SK-N-SH treated with all-trans-retinoic acid at 6 μM for 48 hours (cell line): Measurements from ENCODE around the gene CACNB2.

Source experiments
- ATAC-seq: fragments of 200-7000 bp; cut with Tn5 transposase; 3 replicates; pipeline ENCODE4 v1.9.1; 2020; ENCODE audit warnings: mild to moderate bottlenecking, moderate library complexity
- ARNTL ChIP-seq: fragments of 450-650 bp; formaldehyde crosslinking; IDR thresholded peaks from 2 replicates; pipeline ENCODE4 v1.5.0; 2020; ENCODE audit warnings: low read depth, mild to moderate bottlenecking, moderate library complexity, borderline replicate concordance
- BACH2 ChIP-seq: fragments of 250-450 bp; sonication (Bioruptor Pico); IDR thresholded peaks from 2 replicates; pipeline ENCODE4 v1.9.0; 2021; ENCODE audit warnings: mild to moderate bottlenecking, borderline replicate concordance
- CREB5 ChIP-seq: fragments of 250-450 bp; sonication (Bioruptor Pico); IDR thresholded peaks from 2 replicates; pipeline ENCODE4 v1.5.1; 2020; ENCODE audit warnings: low read depth, mild to moderate bottlenecking, moderate library complexity
- CSDC2 ChIP-seq: fragments of 250-450 bp; sonication (Bioruptor Pico); IDR thresholded peaks from 2 replicates; pipeline ENCODE4 v1.5.0; 2020; ENCODE audit warnings: mild to moderate bottlenecking, moderate library complexity
- CSRNP3 ChIP-seq: fragments of 250-450 bp; sonication (Bioruptor Pico); IDR thresholded peaks from 2 replicates; pipeline ENCODE4 v1.5.1; 2021; ENCODE audit warnings: mild to moderate bottlenecking, moderate library complexity
- ESRRG ChIP-seq: fragments of 250-450 bp; sonication (Bioruptor Pico); IDR thresholded peaks from 2 replicates; pipeline ENCODE4 v1.6.1; 2021; ENCODE audit warnings: mild to moderate bottlenecking
- GLIS3 ChIP-seq: fragments of 250-450 bp; sonication (Bioruptor Pico); IDR thresholded peaks from 2 replicates; pipeline ENCODE4 v1.5.0; 2020; ENCODE audit warnings: mild to moderate bottlenecking, moderate library complexity
- ISL1 ChIP-seq: fragments of 250-450 bp; sonication (Bioruptor Pico); IDR thresholded peaks from 2 replicates; pipeline ENCODE4 v2.1.2; 2022; ENCODE audit warnings: mild to moderate bottlenecking, moderate library complexity
- OSR1 ChIP-seq: fragments of 250-450 bp; sonication (Bioruptor Pico); IDR thresholded peaks from 2 replicates; pipeline ENCODE4 v1.8.0; 2022; ENCODE audit warnings: moderate library complexity, mild to moderate bottlenecking, inconsistent platforms
- PATZ1 ChIP-seq: fragments of 250-450 bp; sonication (Bioruptor Pico); IDR thresholded peaks from 2 replicates; pipeline ENCODE4 v1.8.0; 2020; ENCODE audit warnings: mild to moderate bottlenecking, moderate library complexity, borderline replicate concordance
- POU6F1 ChIP-seq: fragments of 250-450 bp; sonication (Bioruptor Pico); IDR thresholded peaks from 2 replicates; pipeline ENCODE4 v1.8.0; 2021; ENCODE audit warnings: low read depth, mild to moderate bottlenecking, moderate library complexity, borderline replicate concordance
- PPARA ChIP-seq: fragments of 250-450 bp; sonication (Bioruptor Pico); IDR thresholded peaks from 2 replicates; pipeline ENCODE4 v1.5.0; 2020; ENCODE audit warnings: mild to moderate bottlenecking, borderline replicate concordance
- RARB ChIP-seq: fragments of 250-450 bp; sonication (Bioruptor Pico); IDR thresholded peaks from 2 replicates; pipeline ENCODE4 v1.8.0; 2021; ENCODE audit warnings: mild to moderate bottlenecking, moderate library complexity
- SNAI2 ChIP-seq: fragments of 250-450 bp; sonication (Bioruptor Pico); IDR thresholded peaks from 2 replicates; pipeline ENCODE4 v1.5.0; 2020; ENCODE audit warnings: mild to moderate bottlenecking, moderate library complexity
- TCF4 ChIP-seq: fragments of 250-450 bp; sonication (Bioruptor Pico); IDR thresholded peaks from 2 replicates; pipeline ENCODE4 v1.8.0; 2021; ENCODE audit warnings: mild to moderate bottlenecking, moderate library complexity, borderline replicate concordance
- TOX ChIP-seq: fragments of 250-450 bp; sonication (Bioruptor Pico); IDR thresholded peaks from 2 replicates; pipeline ENCODE4 v1.8.0; 2021; ENCODE audit warnings: mild to moderate bottlenecking, moderate library complexity, borderline replicate concordance
- ZC3H10 ChIP-seq: fragments of 250-450 bp; sonication (Bioruptor Pico); IDR thresholded peaks from 2 replicates; pipeline ENCODE4 v1.5.1; 2021; ENCODE audit warnings: mild to moderate bottlenecking, moderate library complexity
- ZFP3 ChIP-seq: fragments of 250-450 bp; sonication (Bioruptor Pico); IDR thresholded peaks from 2 replicates; pipeline ENCODE4 v1.5.0; 2020; ENCODE audit warnings: mild to moderate bottlenecking, moderate library complexity
- ZFP30 ChIP-seq: fragments of 450-650 bp; formaldehyde crosslinking; IDR thresholded peaks from 2 replicates; pipeline ENCODE4 v1.5.0; 2022; ENCODE audit warnings: mild to moderate bottlenecking, moderate library complexity
- ZNF565 ChIP-seq: fragments of 450-650 bp; formaldehyde crosslinking; conservative IDR thresholded peaks from 2 replicates; pipeline ENCODE4 v1.5.0; 2020; ENCODE audit warnings: low read depth, mild to moderate bottlenecking, moderate library complexity
- ZNF70 ChIP-seq: fragments of 450-650 bp; formaldehyde crosslinking; IDR thresholded peaks from 2 replicates; pipeline ENCODE4 v1.5.0; 2020; ENCODE audit warnings: mild to moderate bottlenecking, moderate library complexity
- ZNF8 ChIP-seq: fragments of 450-650 bp; formaldehyde crosslinking; IDR thresholded peaks from 2 replicates; pipeline ENCODE4 v1.5.0; 2020; ENCODE audit warnings: mild to moderate bottlenecking, moderate library complexity

CACNB2 gene

GRCh38 chr10:18260310-18260922 lies 120.2 kb downstream of the CACNB2 start:
- ATAC-seq: no peak
- TF ChIP-seq ZFP30 (CRISPR knock-in tag): no peak
- TF ChIP-seq SNAI2 (CRISPR knock-in tag): no peak
- no peak for TF ChIP-seq POU6F1 (CRISPR knock-in tag)
- no peak for TF ChIP-seq GLIS3 (CRISPR knock-in tag)
- TF ChIP-seq CSDC2 (CRISPR knock-in tag): no peak
- TF ChIP-seq ZFP3 (CRISPR knock-in tag): no peak
- TF ChIP-seq ZC3H10: no peak
- TF ChIP-seq ZNF8 (CRISPR knock-in tag): no peak
- TF ChIP-seq PATZ1: no peak

GRCh38 chr10:18261063-18261610 lies 120.9 kb downstream of the CACNB2 start:
- TF ChIP-seq PPARA (CRISPR knock-in tag): no peak
- no peak for TF ChIP-seq ZNF70
- TF ChIP-seq PATZ1: no peak
- no peak for TF ChIP-seq POU6F1 (CRISPR knock-in tag)
- TF ChIP-seq ZNF8 (CRISPR knock-in tag): no peak
- no peak for TF ChIP-seq ZFP30 (CRISPR knock-in tag)
- no peak for ATAC-seq

- ATAC-seq: no peak
- TF ChIP-seq ZC3H10 (no peak), TOX (CRISPR knock-in tag) (no peak), ZFP3 (CRISPR knock-in tag) (no peak), ISL1 (CRISPR knock-in tag) (no peak)
Measured at GRCh38 chr10:18261768-18262231, 121.6 kb downstream of the CACNB2 start.

GRCh38 chr10:18264466-18265050 lies 124.3 kb downstream of the CACNB2 start:
- no peak for ATAC-seq
- TF ChIP-seq ESRRG (CRISPR knock-in tag) (no peak), CSDC2 (CRISPR knock-in tag) (no peak), PPARA (CRISPR knock-in tag) (no peak), ZFP30 (CRISPR knock-in tag) (no peak), OSR1 (no peak), CSRNP3 (CRISPR knock-in tag) (no peak), ZNF8 (CRISPR knock-in tag) (no peak), ZNF565 (CRISPR knock-in tag) (no peak), PATZ1 (no peak), TOX (CRISPR knock-in tag) (no peak), ISL1 (CRISPR knock-in tag) (no peak), BACH2 (no peak), CREB5 (CRISPR knock-in tag) (no peak), ARNTL (CRISPR knock-in tag) (no peak), SNAI2 (CRISPR knock-in tag) (no peak), TCF4 (CRISPR knock-in tag) (no peak), ZC3H10 (no peak), ZFP3 (CRISPR knock-in tag) (no peak), ZNF70 (no peak), RARB (CRISPR knock-in tag) (no peak)
